Stomach (tissue), 4 donors: ENCODE results near the gene AVPR2.

Experiments used
- CTCF ChIP-seq, 7 experiments: fragments of 450-650 bp in 4 of 7; fragments of 200-600 bp in 3 of 7; sonication (generic) in 3 of 7; IDR thresholded peaks; one replicate each; pipeline ENCODE4 v1.5.1; 2016 to 2019; ENCODE audit warnings: antibody characterized with exemption in 7 of 7, control low read depth in 2 of 7, mild to moderate bottlenecking in 1 of 7
- EP300 ChIP-seq: sonication (generic); formaldehyde crosslinking; IDR thresholded peaks from one replicate; pipeline ENCODE4 v1.6.1; 2017; ENCODE audit warnings: antibody characterized with exemption
- POLR2A ChIP-seq, 4 donors: fragments of 450-650 bp; IDR thresholded peaks; one replicate each; pipeline ENCODE4 v1.6.1; 2016; ENCODE audit warnings: antibody characterized with exemption in 4 of 4, control low read depth in 2 of 4, mild to moderate bottlenecking in 1 of 4, moderate library complexity in 1 of 4
- POLR2AphosphoS5 ChIP-seq, 3 donors: sonication (generic); formaldehyde crosslinking; IDR thresholded peaks; one replicate each; pipeline ENCODE4 v1.6.1; 2016; ENCODE audit warnings: antibody characterized with exemption in 3 of 3

- TF ChIP-seq POLR2A (IDR thresholded peaks at IDR 0.05) (no peak), POLR2AphosphoS5 (IDR thresholded peaks at IDR 0.05) (no peak), CTCF (IDR thresholded peaks at IDR 0.05) (no peak), EP300 (no peak)
Observed at GRCh38 chrX:153925387-153925738, 20.9 kb downstream of the AVPR2 start.
